ENCODE results near the gene ZNF341. TPM values are rescaled to one million over a fixed set of nuclear protein-coding genes. Genes with fewer than 3 reads are reported as not detected.

Gene ZNF341
- polyA plus RNA-seq, 1 donor from 2014 or later: 1.2 TPM

- no peak overlapping the region for H2AFZ ChIP-seq (ENCODE audit: low read depth, low read length)
- TF ChIP-seq MXI1 (conservative IDR thresholded peaks at IDR 0.05; ENCODE audit: poor library complexity, severe bottlenecking): no peak
Observed at GRCh38 chr20:33757046-33757445, 25.2 kb downstream of the ZNF341 start.

GRCh38 chr20:33757458-33757857 is 25.7 kb downstream of the ZNF341 start:
- Histone ChIP-seq H3K36me3 (ENCODE audit: insufficient read depth, low read length) (peaks cover 4% of the 10 kb centered on the region), H4K20me1 (ENCODE audit: insufficient read depth) (no peaks in the 10 kb centered on the region), H3K27me3 (ENCODE audit: insufficient read depth, low read depth, low read length) (no peaks in the 10 kb centered on the region), H3K9ac (ENCODE audit: low read length) (no peak overlapping the region), H3K9me2 (ENCODE audit: insufficient read depth, low read length) (no peaks in the 10 kb centered on the region), H3K9me3 (ENCODE audit: low read length) (no peaks in the 10 kb centered on the region), H3K27ac (ENCODE audit: low read length) (no peak overlapping the region), H2AFZ (ENCODE audit: low read depth, low read length) (no peak overlapping the region), H3F3A (ENCODE audit: insufficient read depth, low read length, poor library complexity, severe bottlenecking) (no peaks in the 10 kb centered on the region), H3K79me2 (replicated peaks; ENCODE audit: insufficient read depth, low read length) (no peaks in the 10 kb centered on the region), H3K4me2 (ENCODE audit: low read length) (no peak overlapping the region), H3K4me3 (ENCODE audit: low read length) (no peak overlapping the region)
- no peak for TF ChIP-seq TAF1 (IDR thresholded peaks at IDR 0.05; ENCODE audit: low read depth)
- no peak for TF ChIP-seq MXI1 (conservative IDR thresholded peaks at IDR 0.05; ENCODE audit: poor library complexity, severe bottlenecking)
- TF ChIP-seq RAD21 (conservative IDR thresholded peaks at IDR 0.05): no peak
- no peak for TF ChIP-seq EP300 (conservative IDR thresholded peaks at IDR 0.05; ENCODE audit: poor library complexity, severe bottlenecking)
- TF ChIP-seq SMC3 (conservative IDR thresholded peaks at IDR 0.05; ENCODE audit: poor library complexity): no peak

More at GRCh38 chr20:33757046-33757445, 25.2 kb downstream of the ZNF341 start:
- Histone ChIP-seq H3K79me2 (replicated peaks; ENCODE audit: insufficient read depth, low read length) (no peaks in the 10 kb centered on the region), H3K27me3 (ENCODE audit: insufficient read depth, low read depth, low read length) (no peaks in the 10 kb centered on the region), H3K36me3 (ENCODE audit: insufficient read depth, low read length) (peaks cover 4% of the 10 kb centered on the region), H3F3A (ENCODE audit: insufficient read depth, low read length, poor library complexity, severe bottlenecking) (no peaks in the 10 kb centered on the region), H3K4me3 (ENCODE audit: low read length) (no peak overlapping the region), H3K9ac (ENCODE audit: low read length) (no peak overlapping the region), H3K9me2 (ENCODE audit: insufficient read depth, low read length) (no peaks in the 10 kb centered on the region), H3K9me3 (ENCODE audit: low read length) (no peaks in the 10 kb centered on the region), H3K27ac (ENCODE audit: low read length) (no peak overlapping the region), H4K20me1 (ENCODE audit: insufficient read depth) (no peaks in the 10 kb centered on the region), H3K4me2 (ENCODE audit: low read length) (no peak overlapping the region)

- no peaks in the 10 kb centered on the region for H3K79me2 ChIP-seq (replicated peaks; ENCODE audit: insufficient read depth, low read length)
- no peaks in the 10 kb centered on the region for H4K20me1 ChIP-seq (ENCODE audit: insufficient read depth)
- H3K9ac ChIP-seq (ENCODE audit: low read length): no peak overlapping the region
Observed at GRCh38 chr20:33761698-33762250, 30.0 kb downstream of the ZNF341 start.

More at GRCh38 chr20:33761698-33762250, 30.0 kb downstream of the ZNF341 start:
- Histone ChIP-seq H3K9me3 (ENCODE audit: low read length) (no peaks in the 10 kb centered on the region), H3F3A (ENCODE audit: insufficient read depth, low read length, poor library complexity, severe bottlenecking) (no peaks in the 10 kb centered on the region), H3K27me3 (ENCODE audit: insufficient read depth, low read depth, low read length) (no peaks in the 10 kb centered on the region), H3K27ac (ENCODE audit: low read length) (no peak overlapping the region), H3K36me3 (ENCODE audit: insufficient read depth, low read length) (peaks cover 4% of the 10 kb centered on the region), H3K4me3 (ENCODE audit: low read length) (no peak overlapping the region), H2AFZ (ENCODE audit: low read depth, low read length) (no peak overlapping the region), H3K4me2 (ENCODE audit: low read length) (no peak overlapping the region), H3K9me2 (ENCODE audit: insufficient read depth, low read length) (no peaks in the 10 kb centered on the region)
- no peak for TF ChIP-seq REST (IDR thresholded peaks at IDR 0.05; ENCODE audit: borderline replicate concordance)
- no peak for TF ChIP-seq TAF1 (IDR thresholded peaks at IDR 0.05; ENCODE audit: low read depth)
- no peak for TF ChIP-seq EZH2 (IDR thresholded peaks at IDR 0.05; ENCODE audit: borderline replicate concordance, insufficient read depth, low read length, poor library complexity, severe bottlenecking)
- no peak for TF ChIP-seq CTCF (IDR thresholded peaks at IDR 0.05; ENCODE audit: poor library complexity, severe bottlenecking)
- no peak for TF ChIP-seq SMC3 (conservative IDR thresholded peaks at IDR 0.05; ENCODE audit: poor library complexity)
- TF ChIP-seq EP300 (conservative IDR thresholded peaks at IDR 0.05; ENCODE audit: poor library complexity, severe bottlenecking): no peak
- no peak for TF ChIP-seq POLR2AphosphoS5 (IDR thresholded peaks at IDR 0.05)
- no peak for TF ChIP-seq MXI1 (conservative IDR thresholded peaks at IDR 0.05; ENCODE audit: poor library complexity, severe bottlenecking)
- TF ChIP-seq RAD21 (conservative IDR thresholded peaks at IDR 0.05): no peak

Measured in neural cell (in vitro differentiated cells).